Activated CD8-positive, alpha-beta T cell treated with anti-CD3 and anti-CD28 coated beads for 36 hours (primary cell): ENCODE data around the gene MBD3. TPM values are rescaled to one million over a fixed set of nuclear protein-coding genes. Genes with fewer than 3 reads are reported as not detected.

Experiments
- ATAC-seq: fragments of 200-7000 bp; cut with Tn5 transposase; one replicate; pipeline ENCODE4 v1.10.0; 2021; ENCODE audit warnings: mild to moderate bottlenecking, moderate library complexity
- CTCF ChIA-PET: fragments of 350-600 bp; sonication (Branson Sonifier 250); formaldehyde crosslinking; loops from one replicate; lab custom pipeline; 2021; ENCODE audit warnings: antibody characterized with exemption; lab: Charles Lee
- POLR2A ChIA-PET: fragments of 350-600 bp; sonication (Branson Sonifier 250); formaldehyde crosslinking; loops from one replicate; lab custom pipeline; 2021; ENCODE audit warnings: antibody characterized with exemption; lab: Charles Lee
- DNase-seq: peaks from one replicate; pipeline ENCODE4 v3.0.0-alpha.2; 2020
- H3K27ac Mint-ChIP-seq: one replicate; pipeline ENCODE4 v1.8.0; 2021; ENCODE audit warnings: mild to moderate bottlenecking, mixed read lengths
- H3K27me3 Mint-ChIP-seq: one replicate; pipeline ENCODE4 v1.8.0; 2021; ENCODE audit warnings: mixed read lengths
- H3K36me3 Mint-ChIP-seq: one replicate; pipeline ENCODE4 v1.8.0; 2021; ENCODE audit warnings: low read depth, mixed read lengths
- H3K4me1 Mint-ChIP-seq: one replicate; pipeline ENCODE4 v1.8.0; 2021; ENCODE audit warnings: low read depth, mixed read lengths
- H3K4me3 Mint-ChIP-seq: one replicate; pipeline ENCODE4 v1.8.0; 2021; ENCODE audit warnings: mild to moderate bottlenecking, moderate library complexity, mixed read lengths
- H3K9me3 Mint-ChIP-seq: one replicate; pipeline ENCODE4 v1.8.0; 2021; ENCODE audit warnings: mixed read lengths
- intact Hi-C: fragments of 100-400 bp; cut with micrococcal nuclease; formaldehyde crosslinking; loops from one replicate; pipeline ENCODE4 v1.10.0; 2022
- total RNA-seq, 2 experiments: library from RNA; stranded (reverse); gene quantifications; one replicate each; pipeline ENCODE4 v1.2.3, GENCODE V29; 2021
- TF ChIP-seq, protein P1 (sequence below): fragments of 200-600 bp; IDR thresholded peaks from one replicate; pipeline ENCODE4 v1.8.0; 2022; ENCODE audit warnings: antibody characterized with exemption, mild to moderate bottlenecking

MBD3 gene
- total RNA-seq, 2 experiments from 2014 or later: 87.8 to 92.5 TPM

- CTCF ChIA-PET: interaction anchor here (1.0 kb wide), 1 partner anchor 19 kb away, joined by 4 read pairs; no protein-coding TSS in a partner anchor
Measured at GRCh38 chr19:1570836-1571235, 21.8 kb downstream of the MBD3 start.

DNA sequence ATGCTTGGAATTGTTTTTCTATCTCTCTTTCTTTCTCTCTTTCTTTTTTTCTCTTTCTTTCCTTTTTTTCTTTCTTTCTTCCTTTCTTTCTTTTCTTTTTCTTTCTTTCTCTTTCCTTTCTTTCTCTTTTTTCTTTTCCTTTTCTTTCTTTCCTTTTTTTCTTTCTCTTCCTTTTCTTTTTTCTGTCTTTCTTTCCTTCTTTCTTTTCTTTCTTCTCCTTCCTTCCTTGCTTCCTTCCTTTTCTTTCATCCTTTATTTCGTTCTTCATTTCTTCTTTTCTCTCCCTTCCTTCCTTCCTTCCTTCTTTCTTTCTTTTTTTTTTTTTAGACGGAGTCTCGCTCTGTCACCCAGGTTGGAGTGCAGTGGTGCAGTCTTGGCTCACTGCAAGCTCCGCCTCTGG is 22.7 kb downstream of the MBD3 start:
- H3K27ac Mint-ChIP-seq: no peak overlapping the region

More at GRCh38 chr19:1570836-1571235, 21.8 kb downstream of the MBD3 start:
- DNase-seq (no peak), ATAC-seq (no peak)
- H3K9me3 Mint-ChIP-seq: no peaks in the 10 kb centered on the region
- POLR2A ChIA-PET: interaction anchor here (2.5 kb wide), 1 partner anchor 20 kb away, joined by 6 read pairs; no protein-coding TSS in a partner anchor
- no peak overlapping the region for H3K4me3 Mint-ChIP-seq
- intact Hi-C loops: no loop called here
- H3K36me3 Mint-ChIP-seq: no peaks in the 10 kb centered on the region
- peaks cover 5% of the 10 kb centered on the region for H3K4me1 Mint-ChIP-seq
- H3K27ac Mint-ChIP-seq: no peak overlapping the region
- peaks cover 3% of the 10 kb centered on the region for H3K27me3 Mint-ChIP-seq
- TF ChIP-seq, protein P1, sequence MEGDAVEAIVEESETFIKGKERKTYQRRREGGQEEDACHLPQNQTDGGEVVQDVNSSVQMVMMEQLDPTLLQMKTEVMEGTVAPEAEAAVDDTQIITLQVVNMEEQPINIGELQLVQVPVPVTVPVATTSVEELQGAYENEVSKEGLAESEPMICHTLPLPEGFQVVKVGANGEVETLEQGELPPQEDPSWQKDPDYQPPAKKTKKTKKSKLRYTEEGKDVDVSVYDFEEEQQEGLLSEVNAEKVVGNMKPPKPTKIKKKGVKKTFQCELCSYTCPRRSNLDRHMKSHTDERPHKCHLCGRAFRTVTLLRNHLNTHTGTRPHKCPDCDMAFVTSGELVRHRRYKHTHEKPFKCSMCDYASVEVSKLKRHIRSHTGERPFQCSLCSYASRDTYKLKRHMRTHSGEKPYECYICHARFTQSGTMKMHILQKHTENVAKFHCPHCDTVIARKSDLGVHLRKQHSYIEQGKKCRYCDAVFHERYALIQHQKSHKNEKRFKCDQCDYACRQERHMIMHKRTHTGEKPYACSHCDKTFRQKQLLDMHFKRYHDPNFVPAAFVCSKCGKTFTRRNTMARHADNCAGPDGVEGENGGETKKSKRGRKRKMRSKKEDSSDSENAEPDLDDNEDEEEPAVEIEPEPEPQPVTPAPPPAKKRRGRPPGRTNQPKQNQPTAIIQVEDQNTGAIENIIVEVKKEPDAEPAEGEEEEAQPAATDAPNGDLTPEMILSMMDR: no peak

DNA sequence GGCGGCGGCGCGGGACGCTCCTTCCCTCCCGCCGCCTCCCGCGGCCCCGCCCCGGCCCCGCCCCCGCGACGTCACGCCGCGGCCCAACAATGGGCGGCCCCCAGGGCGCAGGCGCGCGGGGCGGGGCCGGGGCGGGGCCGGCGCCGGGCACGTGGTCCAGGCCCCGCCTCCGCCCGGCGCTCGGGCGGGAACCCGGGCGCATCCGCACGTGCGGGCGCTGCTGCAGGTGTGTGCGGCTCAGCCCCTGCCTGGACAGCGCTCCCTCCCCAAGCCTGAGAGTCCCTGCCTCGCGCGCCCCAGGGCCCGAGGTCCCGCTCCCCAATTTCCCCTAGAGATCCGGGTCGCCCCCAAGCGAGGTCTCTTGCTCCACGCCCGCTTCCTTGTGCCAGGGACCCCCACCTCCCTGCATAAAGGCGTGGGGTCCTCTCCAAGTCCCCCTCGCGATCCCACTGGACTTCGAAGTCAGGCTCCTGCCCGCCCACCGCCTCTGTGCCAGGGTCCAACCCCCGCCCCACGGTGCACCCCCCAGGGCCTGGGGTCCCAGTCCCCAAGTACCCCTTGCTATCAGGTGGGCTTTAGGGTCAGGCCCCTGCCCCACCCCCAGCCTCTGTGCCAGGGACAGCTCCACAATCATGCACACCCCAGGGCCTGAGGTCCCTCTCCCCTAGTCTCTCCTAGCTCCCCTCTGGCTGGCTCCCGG is 24.2 kb downstream of the MBD3 start, which contains the start of gene MEX3D:
TSS of gene MEX3D (minus strand) at position 6 of the 700 bp plus-strand sequence. CDS start 267 bp downstream, outside the sequence.
- H3K36me3 Mint-ChIP-seq: no peaks in the 10 kb centered on the region
- H3K9me3 Mint-ChIP-seq: no peaks in the 10 kb centered on the region
- ChIA-PET CTCF (interaction anchor here (0.6 kb wide), 1 partner anchor 842 kb away, joined by 4 read pairs; no protein-coding TSS in a partner anchor), POLR2A (interaction anchor here (1.0 to 1.2 kb wide), 2 partner anchors 24 to 83 kb away, joined by 3 read pairs; partner anchors contain the start of gene MBD3)
- TF ChIP-seq, protein P1: no peak
- H3K4me3 Mint-ChIP-seq: peak within 1 kb of the TSS; percentile 26
- ATAC-seq (peak; percentile 91), DNase-seq (peak; percentile 79)
- intact Hi-C loops: no loop called here
- H3K27me3 Mint-ChIP-seq: peaks cover 3% of the 10 kb centered on the region
- H3K4me1 Mint-ChIP-seq: peaks cover 5% of the 10 kb centered on the region
- no peak within 1 kb of the TSS for H3K27ac Mint-ChIP-seq

More for the DNA sequence above, 22.7 kb downstream of the MBD3 start:
- H3K4me3 Mint-ChIP-seq: no peak overlapping the region
- intact Hi-C loops: no loop called here
- TF ChIP-seq, protein P1: peak; percentile 57
- ChIA-PET POLR2A (no interaction called here), CTCF (interaction anchor here (1.0 kb wide), 1 partner anchor 20 kb away, joined by 4 read pairs; no protein-coding TSS in a partner anchor)
- peaks cover 3% of the 10 kb centered on the region for H3K27me3 Mint-ChIP-seq
- no peak for ATAC-seq
- H3K36me3 Mint-ChIP-seq: no peaks in the 10 kb centered on the region
- DNase-seq: no peak
- H3K9me3 Mint-ChIP-seq: no peaks in the 10 kb centered on the region
- H3K4me1 Mint-ChIP-seq: peaks cover 5% of the 10 kb centered on the region

GRCh38 chr19:1567848-1568227 is 24.8 kb downstream of the MBD3 start:
- CTCF ChIA-PET: interaction anchor here (0.6 kb wide), 1 partner anchor 842 kb away, joined by 4 read pairs; no protein-coding TSS in a partner anchor
- no peak overlapping the region for H3K27ac Mint-ChIP-seq
- TF ChIP-seq, protein P1: no peak
- ATAC-seq (peak; percentile 57), DNase-seq (no peak)
- peaks cover 3% of the 10 kb centered on the region for H3K27me3 Mint-ChIP-seq
- H3K9me3 Mint-ChIP-seq: no peaks in the 10 kb centered on the region
- POLR2A ChIA-PET: no interaction called here
- no peaks in the 10 kb centered on the region for H3K36me3 Mint-ChIP-seq
- intact Hi-C loops: no loop called here
- peaks cover 5% of the 10 kb centered on the region for H3K4me1 Mint-ChIP-seq
- H3K4me3 Mint-ChIP-seq: no peak overlapping the region
